HG03520 (cell line): ENCODE measurements around the gene CELF5.
"Not testable (repeated sequence)": the region's sequence is repeated elsewhere in the genome, so short reads cannot be mapped to it uniquely, and the experiment has no call there.

ENCODE experiments used
- ATAC-seq: cut with Tn5 transposase; IDR thresholded peaks from one replicate; pipeline ENCODE4 v1.9.1; 2021; ENCODE audit warnings: mild to moderate bottlenecking, moderate library complexity; ENCODE audit not compliant: unreplicated experiment

Gene CELF5

DNA sequence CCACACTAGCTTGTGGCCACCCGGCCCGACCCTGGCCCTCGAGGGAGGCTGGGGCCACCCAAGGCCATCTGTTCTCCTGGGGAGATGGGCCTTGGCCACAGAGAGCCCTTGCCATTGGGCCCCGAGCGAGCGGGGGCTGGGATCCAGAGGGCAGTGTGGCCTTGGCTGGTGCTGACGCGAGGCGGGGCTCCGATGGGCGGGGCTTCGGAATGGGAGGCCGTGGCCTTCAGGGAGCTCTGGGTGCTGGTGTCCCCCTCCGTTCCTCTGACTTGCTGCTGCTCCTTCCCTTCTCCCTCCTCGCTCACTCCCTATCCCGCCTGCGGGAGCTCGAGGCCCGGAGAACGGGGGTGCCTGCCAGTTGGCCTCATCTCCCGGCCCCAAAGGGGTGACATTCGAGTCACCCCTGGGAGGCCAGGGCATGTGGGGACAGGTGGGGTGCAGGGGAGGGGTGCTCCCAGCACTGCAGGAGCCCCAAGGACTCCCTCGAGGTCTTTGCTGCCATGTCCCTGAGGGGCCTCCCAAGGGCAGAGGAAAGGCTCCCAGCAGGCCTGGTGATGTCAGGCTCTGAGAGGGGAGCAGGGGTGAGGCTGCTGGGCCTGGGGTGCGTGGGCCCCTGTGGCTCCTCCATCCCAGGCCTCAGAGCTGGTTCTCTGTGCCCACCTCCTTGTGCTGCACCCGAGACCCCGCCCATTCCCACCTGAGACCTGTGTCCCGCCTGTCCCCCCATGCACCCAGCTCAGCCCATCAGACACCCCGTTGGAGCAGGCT is 34.6 kb upstream of the CELF5 start:
- no peak for ATAC-seq

DNA sequence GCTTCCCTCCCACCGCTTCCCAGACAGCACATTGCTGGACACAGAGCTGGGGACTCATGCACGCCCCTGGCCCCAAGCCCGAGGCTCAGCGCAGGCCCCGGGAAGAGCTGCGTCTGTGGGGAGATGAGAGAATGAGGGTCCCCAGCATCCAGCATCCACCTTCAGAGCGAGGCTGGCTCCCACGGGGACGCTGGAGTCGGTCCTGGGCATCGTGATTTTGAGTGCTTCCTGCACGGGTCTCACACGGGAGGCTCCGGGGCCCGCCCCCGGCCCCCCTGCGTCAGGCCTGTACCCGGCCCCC is 34.0 kb upstream of the CELF5 start:
- no peak for ATAC-seq

DNA sequence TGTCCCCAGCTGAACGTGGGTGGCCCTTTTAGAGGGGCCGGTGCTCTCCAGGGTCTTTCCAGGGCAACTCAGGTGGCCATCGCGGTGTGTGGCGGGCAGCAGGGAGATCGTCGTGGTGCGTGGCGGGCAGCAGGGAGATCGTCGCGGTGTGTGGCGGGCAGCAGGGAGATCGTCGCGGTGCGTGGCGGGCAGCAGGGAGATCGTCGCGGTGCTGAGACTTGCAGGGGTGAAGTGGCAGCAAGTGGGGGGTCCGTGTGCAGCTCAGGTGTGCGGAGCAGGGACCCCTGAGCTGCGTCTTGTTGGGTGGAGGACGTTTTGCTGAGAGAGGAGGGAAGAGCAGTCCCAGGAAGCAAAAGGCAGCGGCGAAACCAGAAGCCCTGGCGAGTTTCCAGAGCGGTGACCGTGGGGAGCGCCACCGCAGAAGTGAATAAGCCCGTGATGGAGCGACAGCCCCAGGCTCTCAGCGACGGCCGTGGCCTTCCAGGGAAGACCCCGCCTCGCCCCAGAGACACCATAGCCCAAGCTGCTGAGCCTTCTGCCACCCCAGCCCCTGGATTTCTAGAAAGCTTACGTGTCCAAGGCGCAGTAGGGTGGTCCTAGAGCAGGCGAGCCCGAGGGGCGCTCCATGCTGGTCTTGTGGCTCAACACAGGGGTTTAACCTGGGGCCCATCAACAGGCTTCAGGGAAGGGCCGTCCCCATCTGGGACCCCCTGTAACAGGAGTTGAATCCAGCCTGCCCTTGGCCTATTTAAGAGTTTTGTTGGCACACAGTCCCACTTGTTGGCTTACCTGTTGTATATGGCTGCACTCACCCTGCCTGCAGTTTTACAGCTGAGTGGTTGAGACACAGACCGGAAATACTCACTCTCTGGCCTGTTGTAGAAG is 33.3 kb upstream of the CELF5 start:
- no peak for ATAC-seq

DNA sequence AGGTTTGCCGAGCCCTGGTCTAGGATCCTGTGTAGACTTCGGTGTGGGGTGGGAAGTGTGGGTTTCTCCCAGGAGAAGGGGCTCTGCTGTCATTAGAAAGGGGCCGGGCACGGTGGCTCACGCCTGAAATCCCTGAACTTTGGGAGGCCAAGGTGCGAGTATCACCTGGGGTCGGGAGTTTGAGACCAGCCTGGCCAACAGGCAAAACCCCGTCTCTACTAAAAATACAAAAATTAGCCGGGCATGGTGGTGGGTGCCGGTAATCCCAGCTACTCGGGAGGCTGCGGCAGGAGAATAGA is 32.7 kb upstream of the CELF5 start:
- ATAC-seq, result not testable (repeated sequence)

DNA sequence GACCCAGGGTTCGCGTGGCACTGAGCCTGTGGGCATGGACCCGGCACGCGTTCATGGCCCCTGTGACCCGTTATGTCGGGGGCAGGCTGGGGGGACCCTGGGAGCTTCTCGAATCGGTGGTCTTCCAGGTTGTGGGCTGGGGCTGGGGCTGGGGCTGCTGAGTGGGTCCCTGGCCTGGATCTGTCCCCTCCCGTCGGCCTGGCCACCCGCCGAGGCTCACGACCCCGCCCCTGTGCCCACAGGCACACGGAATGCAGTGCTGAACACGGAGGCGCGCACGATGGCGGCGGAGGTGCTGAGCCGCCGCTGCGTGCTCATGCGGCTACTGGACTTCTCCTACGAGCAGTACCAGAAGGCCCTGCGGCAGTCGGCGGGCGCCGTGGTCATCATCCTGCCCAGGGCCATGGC is 32.2 kb upstream of the CELF5 start:
- ATAC-seq, result no peak

DNA sequence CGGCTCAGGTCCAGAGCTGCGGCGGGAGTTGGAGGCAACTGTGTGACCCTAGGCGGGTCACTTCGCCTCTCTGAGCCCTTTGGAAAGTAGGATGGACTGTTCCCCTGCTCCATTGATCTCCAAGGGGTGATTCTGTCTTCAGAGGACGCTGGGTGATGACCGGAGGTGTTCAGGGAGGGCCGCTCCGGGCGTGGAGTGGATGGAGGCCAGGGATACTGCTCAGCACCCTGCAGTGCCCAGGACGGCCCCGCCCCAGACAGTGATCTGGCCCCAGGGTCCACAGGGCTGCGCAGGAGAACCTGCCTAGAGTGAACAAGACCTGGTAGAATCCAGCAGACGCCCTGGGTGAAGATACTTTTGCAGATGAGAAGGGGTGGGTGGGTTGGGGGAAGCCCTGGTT is 31.8 kb upstream of the CELF5 start:
- ATAC-seq, result no peak

DNA sequence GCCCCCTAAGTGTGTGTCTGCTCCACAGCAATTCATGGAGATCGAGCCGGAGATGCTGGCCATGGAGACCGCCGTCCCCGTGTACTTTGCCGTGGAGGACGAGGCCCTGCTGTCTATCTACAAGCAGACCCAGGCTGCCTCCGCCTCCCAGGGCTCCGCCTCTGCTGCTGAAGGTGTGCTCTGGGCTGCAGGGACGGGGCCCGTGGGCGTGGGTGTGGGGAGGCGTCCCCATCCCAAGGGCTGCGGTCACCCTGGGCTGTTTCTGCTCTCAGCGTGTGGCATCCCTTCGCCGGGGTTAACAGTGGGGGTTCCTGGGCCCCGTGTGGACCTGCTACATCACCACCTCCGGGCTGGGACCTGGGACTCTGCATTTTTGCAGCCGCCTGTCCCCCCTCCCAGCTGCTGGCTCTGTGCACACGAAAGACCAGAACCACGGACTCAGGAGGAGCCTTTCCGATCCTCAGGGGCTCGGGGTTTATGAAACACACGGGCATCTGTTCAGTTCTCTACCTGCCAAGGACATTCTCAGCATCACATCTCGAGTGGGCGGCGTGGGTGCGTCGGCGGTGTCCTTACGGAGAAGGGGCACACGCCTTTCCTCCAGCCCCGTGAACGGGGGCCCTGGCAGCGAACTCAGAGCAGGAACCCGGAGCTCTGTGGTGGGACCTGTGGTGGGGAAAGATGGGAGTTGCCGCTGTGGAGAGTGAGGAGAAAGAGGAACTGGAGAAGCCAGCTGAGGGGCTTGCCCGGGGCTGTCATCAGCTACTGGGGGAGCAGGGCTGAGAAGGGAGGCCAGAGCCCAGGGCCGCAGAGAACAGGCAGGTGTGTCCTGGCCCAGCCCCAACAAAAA is 31.0 kb upstream of the CELF5 start:
- ATAC-seq, result no peak

DNA sequence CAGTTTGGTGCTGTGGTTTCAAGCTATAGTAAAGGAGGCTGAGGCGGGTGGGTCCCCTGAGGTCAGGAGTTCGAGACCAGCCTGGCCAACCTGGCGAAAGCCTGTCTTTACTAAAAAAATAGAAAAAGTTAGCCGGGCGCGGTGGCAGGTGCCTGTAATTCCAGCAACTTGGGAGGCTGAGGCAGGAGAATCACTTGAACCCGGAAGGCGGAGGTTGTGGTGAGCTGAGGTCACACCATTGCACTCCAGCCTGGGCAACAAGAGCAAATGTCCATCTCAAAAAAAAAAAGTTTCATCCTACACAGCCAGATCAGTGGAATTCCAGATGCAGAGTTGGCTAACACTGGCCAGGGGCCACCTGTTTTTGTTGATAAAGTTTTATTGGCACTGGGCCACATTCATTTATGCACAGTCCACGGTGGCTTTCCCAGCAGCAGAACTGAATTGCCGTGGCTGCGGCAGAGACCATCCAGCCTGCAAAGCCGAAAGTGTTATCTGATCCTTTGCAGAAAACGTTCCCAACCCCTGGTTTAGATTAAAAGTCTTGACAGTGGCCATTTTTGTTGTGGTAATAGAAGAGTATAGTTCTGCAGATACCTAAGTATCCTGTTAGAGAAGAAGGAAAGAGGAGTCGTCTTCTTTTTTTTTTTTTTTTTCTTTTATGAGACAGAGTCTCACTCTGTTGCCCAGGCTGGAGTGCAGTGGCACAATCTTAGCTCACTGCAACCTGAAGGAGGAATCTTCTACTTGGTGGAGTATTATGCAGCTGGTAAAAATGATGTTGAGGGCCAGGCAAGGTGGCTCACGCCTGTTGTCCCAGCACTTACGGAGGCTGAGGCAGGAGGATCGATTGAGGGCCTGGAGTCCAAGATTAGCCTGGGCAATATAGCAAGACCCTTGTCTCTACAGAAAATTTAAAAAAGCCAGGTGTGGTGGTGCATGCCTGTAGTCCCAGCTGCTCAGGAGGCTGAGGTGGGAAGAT is 30.1 kb upstream of the CELF5 start:
- no peak for ATAC-seq

DNA sequence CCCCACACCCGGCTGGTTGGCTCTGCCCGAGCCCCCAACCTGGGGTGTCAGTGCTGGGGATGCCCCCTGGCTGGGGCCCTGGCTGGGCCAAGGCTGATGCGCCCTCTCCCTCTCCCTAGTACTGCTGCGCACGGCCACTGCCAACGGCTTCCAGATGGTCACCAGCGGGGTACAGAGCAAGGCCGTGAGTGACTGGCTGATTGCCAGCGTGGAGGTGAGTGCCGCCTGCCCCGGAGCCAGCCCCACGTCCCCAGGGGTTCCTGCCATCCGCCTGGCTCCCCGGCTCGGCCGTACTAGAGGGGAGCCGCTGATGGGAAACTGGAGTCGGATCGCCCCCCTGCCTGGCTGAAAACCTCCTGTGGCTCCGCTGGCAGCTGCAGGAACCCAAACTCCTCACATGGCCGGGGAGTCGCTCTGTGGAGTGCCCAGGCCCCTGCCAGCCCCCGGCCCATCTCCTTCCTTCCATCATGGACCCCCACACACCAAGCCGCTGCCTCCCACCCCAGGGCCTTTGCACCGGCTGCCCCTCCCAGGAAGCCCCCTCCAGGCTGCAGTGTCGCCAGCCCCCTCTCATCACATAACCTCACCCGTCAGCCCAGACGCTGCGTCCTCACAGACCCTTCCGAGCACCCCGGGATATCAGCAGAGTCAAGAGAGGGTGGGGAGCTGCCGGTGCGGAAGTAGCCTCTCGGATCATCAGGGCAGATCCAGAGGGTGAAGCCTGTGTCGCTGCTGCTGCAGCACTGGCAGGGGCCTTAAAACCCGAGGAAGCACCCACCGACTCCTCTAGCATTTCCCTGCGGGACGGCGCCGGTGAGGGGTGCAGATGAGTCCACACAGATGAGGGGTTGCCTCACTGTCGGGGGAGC is 28.2 kb upstream of the CELF5 start:
- no peak for ATAC-seq

DNA sequence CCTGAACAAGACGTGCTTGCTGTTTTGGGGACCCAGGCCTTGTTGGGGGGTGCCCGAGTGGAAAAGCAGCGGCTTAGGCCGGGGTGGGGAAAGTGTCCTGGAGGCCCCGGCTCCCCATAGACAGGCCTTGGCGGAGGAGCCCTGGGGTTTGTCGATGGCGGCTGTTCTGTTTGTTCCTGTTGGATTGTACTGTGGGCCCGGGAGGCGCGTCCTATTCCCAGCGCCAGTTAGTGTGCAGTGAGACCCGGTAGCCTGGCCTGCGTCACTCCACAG is 27.6 kb upstream of the CELF5 start:
- no peak for ATAC-seq

DNA sequence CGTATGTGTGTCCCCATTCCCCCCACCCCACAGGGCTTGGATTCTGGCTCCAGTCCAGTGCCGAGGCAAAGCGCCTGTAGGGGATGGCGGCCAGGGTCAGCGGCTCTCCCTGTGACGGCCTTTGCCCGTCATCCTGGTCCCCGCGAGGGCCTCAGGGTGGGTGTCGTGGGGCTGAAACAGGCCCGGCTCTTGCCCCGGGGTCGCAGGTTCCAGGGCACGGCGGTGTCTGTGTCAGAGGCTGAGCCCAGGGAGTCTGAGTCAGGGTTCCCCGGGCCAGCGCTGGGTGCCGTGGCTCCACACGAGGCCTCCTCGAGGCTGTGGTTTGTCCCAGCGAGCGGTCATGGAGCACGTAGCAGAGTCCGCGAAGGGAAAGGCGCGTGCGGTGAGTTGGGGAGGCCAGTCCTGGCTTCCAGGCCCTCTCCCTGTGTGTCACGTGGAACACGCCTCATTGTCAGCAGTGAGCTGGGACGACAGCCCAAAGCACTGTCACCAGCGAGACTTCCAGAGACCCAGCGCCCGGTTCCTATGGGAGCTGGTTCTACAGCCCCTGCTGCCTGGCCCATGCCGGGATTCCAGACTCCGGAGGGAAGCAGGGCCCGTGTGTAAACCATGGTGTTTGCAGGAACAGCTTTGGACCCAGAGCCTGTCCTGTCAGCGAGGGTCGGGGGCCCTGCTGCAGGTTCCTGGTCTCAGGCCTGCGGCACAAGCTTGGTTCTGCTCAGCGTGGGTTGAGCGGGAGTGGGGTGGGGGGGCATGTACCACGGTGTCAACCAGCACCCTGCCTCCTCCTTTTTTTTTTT is 25.4 kb upstream of the CELF5 start:
- ATAC-seq, result no peak

DNA sequence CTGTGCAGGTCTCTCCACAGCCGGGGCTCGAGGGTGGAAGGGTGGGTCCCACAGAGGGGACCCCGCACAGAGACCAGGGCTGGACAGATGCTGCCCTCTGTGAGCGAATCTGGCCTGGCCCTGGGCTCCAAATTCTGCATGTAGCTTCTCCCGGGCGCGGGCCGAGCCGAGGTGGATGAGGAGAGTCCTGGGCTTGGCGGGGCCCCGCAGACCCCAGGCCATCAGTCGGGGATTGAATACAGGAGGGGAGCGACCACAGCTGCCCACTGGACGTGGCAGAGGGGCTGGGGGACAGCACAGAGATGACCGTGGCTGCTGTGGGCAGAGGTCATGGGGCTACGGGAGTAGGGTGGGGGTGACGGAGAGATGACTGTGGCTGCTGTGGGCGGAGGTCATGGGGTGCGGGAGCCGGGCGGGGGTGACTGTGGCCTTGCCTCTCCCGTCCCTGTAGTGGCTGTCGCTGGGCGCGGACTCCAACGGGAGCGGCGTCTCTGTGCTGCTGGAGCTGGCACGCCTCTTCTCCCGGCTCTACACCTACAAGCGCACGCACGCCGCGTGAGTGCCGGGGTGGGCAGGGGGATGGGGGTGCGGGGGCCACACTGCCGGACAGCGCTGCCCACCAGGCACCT is 23.3 kb upstream of the CELF5 start:
- ATAC-seq, result no peak

DNA sequence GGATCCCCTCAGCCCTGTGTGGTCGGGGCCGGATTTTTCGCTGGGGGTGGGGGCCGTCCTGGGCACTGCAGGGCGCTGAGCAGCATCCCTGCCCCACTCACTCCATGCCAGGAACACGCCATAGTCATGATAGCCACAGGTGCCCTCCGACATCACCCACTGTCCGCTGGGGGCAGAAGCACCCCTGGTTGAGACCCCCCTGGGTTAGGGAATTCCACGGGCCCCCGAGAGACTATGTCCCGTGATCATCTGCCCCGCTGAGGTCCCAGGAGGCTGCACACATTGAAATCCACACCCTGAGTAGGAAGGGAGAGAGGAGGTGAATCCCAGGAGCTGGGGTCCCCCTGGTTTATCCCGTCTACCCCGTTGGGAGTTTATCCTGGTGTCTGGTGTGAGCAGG is 22.6 kb upstream of the CELF5 start:
- no peak for ATAC-seq

DNA sequence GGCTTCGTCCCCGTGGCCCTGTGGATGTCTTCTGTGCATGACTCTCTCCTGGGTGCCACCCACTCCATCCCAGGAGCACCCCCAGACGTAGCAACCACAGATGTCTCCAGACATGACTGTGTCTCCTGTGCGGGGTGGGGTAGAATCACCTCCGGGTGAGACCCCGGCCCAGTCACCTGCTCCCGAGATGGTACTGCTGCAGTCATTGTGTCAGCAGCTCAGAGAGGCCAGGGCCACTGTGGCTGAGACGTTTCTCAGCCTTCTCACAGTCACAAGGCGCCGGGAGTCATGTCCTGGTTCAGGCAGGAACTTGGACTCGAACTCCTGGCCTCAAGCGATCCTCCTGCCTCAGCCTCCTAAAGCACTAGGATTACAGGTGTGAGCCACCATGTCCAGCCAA is 22.1 kb upstream of the CELF5 start:
- ATAC-seq, result no peak

DNA sequence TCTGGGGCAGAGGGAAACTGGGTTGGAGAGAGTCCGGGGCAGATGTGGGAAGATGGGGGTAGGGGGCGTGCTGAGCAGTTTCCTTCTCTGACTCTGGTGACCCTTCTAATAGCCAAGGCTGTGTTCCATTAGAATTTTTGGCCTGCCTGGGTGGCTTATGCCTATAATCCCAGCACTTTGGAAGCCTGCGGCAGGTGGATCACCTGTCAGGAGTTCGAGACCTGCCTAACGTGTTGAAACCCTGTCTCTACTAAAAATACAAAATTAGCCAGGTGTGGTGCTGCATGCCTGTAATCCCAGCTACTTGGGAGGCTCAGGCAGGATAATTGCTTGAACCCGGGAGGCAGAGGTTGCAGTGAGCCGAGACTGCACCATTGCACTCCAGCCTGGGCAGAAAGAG is 21.6 kb upstream of the CELF5 start:
- not testable (repeated sequence) for ATAC-seq

DNA sequence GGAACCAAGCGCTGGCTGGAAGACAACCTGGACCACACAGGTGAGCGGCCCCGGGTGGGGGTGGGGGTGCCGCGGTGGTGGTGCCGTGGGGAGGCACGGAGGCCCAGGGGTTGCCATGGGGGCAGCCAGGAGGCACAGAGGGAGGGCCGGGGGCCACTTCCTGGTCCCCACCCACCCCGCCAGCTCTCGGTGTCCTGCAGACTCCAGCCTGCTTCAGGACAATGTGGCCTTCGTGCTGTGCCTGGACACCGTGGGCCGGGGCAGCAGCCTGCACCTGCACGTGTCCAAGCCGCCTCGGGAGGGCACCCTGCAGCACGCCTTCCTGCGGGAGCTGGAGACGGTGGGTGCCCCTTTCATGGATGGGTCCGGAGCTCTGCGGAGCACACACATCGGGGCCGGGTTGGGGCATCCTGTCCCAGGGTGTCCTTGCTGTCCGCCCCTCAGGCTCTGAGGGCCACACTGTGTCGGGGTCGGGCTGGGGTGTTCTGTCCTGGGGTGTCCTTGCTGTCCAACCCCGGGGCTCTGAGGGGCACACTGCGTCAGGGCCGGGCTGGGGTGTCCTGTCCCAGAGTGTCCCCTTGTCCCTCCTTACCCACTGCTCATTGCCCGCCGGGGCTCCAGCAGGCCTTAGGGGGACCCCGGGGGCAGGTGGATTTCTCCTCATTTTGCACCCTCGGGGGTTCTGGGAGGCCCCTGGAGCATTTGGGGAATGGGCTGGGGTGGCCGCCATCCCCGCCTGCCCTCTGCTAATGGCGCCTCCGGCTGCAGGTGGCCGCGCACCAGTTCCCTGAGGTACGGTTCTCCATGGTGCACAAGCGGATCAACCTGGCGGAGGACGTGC is 20.4 kb upstream of the CELF5 start:
- no peak for ATAC-seq

DNA sequence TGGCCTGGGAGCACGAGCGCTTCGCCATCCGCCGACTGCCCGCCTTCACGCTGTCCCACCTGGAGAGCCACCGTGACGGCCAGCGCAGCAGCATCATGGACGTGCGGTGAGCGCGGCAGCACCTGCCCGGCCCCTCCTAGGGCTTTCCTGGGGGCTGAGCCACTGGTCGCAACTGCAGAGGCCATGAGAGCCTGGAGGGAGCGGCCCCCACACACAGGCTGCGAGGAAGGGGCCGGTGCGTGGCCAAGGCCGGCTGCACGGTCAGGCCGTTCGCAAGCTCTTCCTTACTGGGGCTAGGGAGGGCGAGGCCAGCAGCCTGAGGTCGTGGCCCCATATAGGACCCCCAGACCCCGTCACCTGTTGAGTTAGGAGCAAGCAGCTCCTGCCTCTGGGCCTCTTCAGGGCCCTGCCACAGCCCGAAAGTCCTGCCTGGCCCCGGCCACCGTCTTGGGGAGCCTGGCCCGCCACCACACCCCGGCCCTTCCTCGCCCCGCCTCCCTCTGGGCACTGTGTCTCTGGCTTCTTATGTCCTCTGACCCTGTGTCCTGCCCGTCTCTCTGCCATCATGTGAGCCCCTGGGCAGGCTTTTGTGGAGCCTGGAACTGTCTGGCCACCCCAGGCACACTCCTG is 19.7 kb upstream of the CELF5 start:
- ATAC-seq, result no peak
